ENCODE data around the gene ARL15. TPM values are rescaled to one million over a fixed set of nuclear protein-coding genes. Genes with fewer than 3 reads are reported as not detected.

ARL15 gene
- total RNA-seq, 4 donors from 2014 or later: 10.6 to 24.0 (median 18.9) TPM

DNA sequence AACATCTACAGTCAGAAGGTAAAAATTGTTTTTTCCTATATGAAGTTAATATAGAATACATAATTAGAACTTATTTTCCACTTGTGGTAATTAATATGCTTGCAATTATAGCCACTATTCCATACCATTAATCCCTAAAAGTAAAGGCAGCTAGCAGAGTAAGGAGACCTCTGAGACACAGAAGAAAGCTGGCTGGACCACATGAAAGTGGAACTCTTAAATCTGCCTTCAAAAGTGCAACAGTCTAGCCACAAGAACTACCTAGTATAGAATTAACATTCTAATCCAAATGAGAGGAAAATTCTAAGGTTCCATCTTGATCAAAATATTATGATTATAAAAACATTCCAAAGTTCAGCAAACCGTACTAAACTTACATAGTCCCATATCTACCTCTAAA lies 37.6 kb downstream of the ARL15 start:
- H3K27me3 ChIP-seq: no peaks in the 10 kb centered on the region
- H3K4me3 ChIP-seq: no peak overlapping the region
- no peak overlapping the region for H3K27ac ChIP-seq
- TF ChIP-seq POLR2AphosphoS5 (IDR thresholded peaks at IDR 0.05) (no peak), EP300 (IDR thresholded peaks at IDR 0.05) (no peak), POLR2A (IDR thresholded peaks at IDR 0.05) (no peak)
- TF ChIP-seq, protein P1, sequence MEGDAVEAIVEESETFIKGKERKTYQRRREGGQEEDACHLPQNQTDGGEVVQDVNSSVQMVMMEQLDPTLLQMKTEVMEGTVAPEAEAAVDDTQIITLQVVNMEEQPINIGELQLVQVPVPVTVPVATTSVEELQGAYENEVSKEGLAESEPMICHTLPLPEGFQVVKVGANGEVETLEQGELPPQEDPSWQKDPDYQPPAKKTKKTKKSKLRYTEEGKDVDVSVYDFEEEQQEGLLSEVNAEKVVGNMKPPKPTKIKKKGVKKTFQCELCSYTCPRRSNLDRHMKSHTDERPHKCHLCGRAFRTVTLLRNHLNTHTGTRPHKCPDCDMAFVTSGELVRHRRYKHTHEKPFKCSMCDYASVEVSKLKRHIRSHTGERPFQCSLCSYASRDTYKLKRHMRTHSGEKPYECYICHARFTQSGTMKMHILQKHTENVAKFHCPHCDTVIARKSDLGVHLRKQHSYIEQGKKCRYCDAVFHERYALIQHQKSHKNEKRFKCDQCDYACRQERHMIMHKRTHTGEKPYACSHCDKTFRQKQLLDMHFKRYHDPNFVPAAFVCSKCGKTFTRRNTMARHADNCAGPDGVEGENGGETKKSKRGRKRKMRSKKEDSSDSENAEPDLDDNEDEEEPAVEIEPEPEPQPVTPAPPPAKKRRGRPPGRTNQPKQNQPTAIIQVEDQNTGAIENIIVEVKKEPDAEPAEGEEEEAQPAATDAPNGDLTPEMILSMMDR (IDR thresholded peaks at IDR 0.05): no peak
- H3K9me3 ChIP-seq: no peaks in the 10 kb centered on the region
- no peak for ATAC-seq
- WGBS, 2 donors (ENCODE audit: low coverage in 1 of 2): 71 to 82% methylated on average over 1 of the region's 1 CpG
- no peaks in the 10 kb centered on the region for H3K4me1 ChIP-seq
- H3K36me3 ChIP-seq: no peaks in the 10 kb centered on the region

DNA sequence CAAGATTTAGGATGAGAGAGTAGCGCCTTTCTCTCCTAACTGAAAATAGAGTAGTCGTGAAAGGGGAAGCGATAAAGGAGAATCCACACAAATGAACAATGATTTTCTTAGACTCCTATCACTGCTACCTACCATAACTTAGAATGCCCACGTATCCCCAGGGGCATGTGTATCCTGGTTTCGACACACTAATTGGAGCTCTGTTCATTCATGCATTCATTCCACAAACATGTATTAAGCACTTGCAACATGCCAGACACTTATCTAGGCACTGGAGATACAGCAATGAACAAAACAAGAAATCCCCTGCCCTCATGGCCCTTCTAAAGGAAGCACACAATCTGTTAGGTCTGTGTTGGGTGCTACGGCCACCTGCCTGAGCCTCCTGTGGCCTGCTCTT lies 40.0 kb downstream of the ARL15 start:
- Histone ChIP-seq H3K27ac (no peak overlapping the region), H3K9me3 (no peaks in the 10 kb centered on the region), H3K36me3 (no peaks in the 10 kb centered on the region), H3K27me3 (no peaks in the 10 kb centered on the region), H3K4me3 (no peak overlapping the region), H3K4me1 (no peaks in the 10 kb centered on the region)
- TF ChIP-seq POLR2A (IDR thresholded peaks at IDR 0.05) (no peak), POLR2AphosphoS5 (IDR thresholded peaks at IDR 0.05) (no peak)
- TF ChIP-seq, protein P1 (IDR thresholded peaks at IDR 0.05): no peak
- WGBS, 2 donors (ENCODE audit: low coverage in 1 of 2): 78 to 89% methylated on average over 6 of the region's 6 CpGs
- no peak for ATAC-seq

DNA sequence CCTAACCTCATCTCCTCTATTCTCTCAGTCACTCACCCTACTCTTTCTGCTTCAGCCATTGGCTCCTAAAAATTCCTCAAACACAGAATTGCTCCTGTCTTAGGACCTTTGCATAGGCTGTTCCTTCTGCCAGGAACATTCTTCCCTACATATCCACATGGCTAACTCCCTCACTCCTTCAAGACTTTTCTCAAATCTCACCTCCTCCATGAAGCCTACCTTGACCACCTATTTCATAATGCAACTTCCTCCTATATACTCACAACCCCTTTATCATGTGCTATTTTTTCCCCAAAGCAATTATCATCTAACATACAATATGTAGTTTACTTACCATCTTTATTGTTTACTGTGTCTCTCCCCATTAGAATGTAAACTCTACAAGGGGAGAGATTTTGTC lies 45.8 kb downstream of the ARL15 start:
- H3K4me1 ChIP-seq: no peaks in the 10 kb centered on the region
- TF ChIP-seq, protein P1 (IDR thresholded peaks at IDR 0.05): no peak
- no peak for TF ChIP-seq EP300 (IDR thresholded peaks at IDR 0.05)
- TF ChIP-seq POLR2AphosphoS5 (IDR thresholded peaks at IDR 0.05): no peak
- TF ChIP-seq POLR2A (IDR thresholded peaks at IDR 0.05): no peak
- H3K27ac ChIP-seq: no peak overlapping the region
- no peak for ATAC-seq
- H3K9me3 ChIP-seq: no peaks in the 10 kb centered on the region
- H3K27me3 ChIP-seq: no peaks in the 10 kb centered on the region
- no peaks in the 10 kb centered on the region for H3K36me3 ChIP-seq
- no peak overlapping the region for H3K4me3 ChIP-seq

DNA sequence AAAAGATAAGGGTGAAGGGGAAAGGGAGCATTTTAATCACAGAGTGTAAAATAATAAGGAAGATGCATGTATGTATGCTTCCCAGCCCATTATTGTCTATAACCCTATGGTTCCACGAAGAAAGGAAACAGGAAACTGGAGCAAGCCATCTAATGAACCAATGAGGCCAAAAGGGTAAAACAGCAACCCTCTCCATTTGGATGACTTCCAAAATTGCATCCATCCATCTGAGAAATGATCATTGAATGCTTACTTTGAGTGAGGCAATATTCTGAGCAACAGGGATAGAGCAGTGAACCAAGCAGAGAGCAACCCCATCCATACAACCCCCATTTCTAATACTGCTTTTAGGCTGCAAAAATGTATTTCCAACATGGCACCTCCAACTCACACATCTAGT lies 46.9 kb downstream of the ARL15 start:
- H3K4me1 ChIP-seq: no peaks in the 10 kb centered on the region
- no peaks in the 10 kb centered on the region for H3K27me3 ChIP-seq
- TF ChIP-seq EP300 (IDR thresholded peaks at IDR 0.05) (no peak), POLR2AphosphoS5 (IDR thresholded peaks at IDR 0.05) (no peak), POLR2A (IDR thresholded peaks at IDR 0.05) (no peak)
- TF ChIP-seq, protein P1 (IDR thresholded peaks at IDR 0.05): no peak
- no peaks in the 10 kb centered on the region for H3K9me3 ChIP-seq
- no peak overlapping the region for H3K4me3 ChIP-seq
- H3K36me3 ChIP-seq: no peaks in the 10 kb centered on the region
- WGBS, 2 donors (ENCODE audit: low coverage in 1 of 2): 57 to 75% methylated on average over 1 of the region's 1 CpG
- H3K27ac ChIP-seq: no peak overlapping the region
- ATAC-seq: no peak

DNA sequence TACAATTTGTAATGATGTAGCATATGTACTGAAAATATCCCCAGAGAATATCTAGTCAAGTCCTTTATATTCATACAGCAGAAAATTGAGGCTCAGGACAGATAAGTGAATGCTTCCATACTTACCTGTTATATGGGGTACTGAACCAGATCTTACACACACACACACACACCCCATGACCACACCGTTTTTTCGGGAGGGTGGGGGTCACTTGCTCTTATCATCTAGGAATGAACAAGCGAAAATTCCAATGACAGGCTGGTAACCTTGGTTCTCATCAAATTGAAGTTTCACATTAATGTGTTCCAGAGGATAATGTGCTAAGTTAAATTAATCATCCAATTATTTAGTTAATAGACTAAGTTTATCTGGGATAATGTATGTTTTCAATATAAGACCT lies 48.8 kb downstream of the ARL15 start:
- Histone ChIP-seq H3K27ac (no peak overlapping the region), H3K27me3 (no peaks in the 10 kb centered on the region), H3K36me3 (no peaks in the 10 kb centered on the region), H3K4me3 (no peak overlapping the region), H3K9me3 (no peaks in the 10 kb centered on the region), H3K4me1 (peaks cover 0 to 10% (median 0%) of the 10 kb centered on the region in 3 donors)
- WGBS, 2 donors (ENCODE audit: low coverage in 1 of 2): 88 to 96% methylated on average over 3 of the region's 3 CpGs
- TF ChIP-seq, protein P1 (IDR thresholded peaks at IDR 0.05): no peak
- TF ChIP-seq POLR2AphosphoS5 (IDR thresholded peaks at IDR 0.05) (no peak), POLR2A (IDR thresholded peaks at IDR 0.05) (no peak), EP300 (IDR thresholded peaks at IDR 0.05) (no peak)
- ATAC-seq: no peak
